Measurements from ENCODE around the gene RHOD.

- TF ChIP-seq, protein P1, sequence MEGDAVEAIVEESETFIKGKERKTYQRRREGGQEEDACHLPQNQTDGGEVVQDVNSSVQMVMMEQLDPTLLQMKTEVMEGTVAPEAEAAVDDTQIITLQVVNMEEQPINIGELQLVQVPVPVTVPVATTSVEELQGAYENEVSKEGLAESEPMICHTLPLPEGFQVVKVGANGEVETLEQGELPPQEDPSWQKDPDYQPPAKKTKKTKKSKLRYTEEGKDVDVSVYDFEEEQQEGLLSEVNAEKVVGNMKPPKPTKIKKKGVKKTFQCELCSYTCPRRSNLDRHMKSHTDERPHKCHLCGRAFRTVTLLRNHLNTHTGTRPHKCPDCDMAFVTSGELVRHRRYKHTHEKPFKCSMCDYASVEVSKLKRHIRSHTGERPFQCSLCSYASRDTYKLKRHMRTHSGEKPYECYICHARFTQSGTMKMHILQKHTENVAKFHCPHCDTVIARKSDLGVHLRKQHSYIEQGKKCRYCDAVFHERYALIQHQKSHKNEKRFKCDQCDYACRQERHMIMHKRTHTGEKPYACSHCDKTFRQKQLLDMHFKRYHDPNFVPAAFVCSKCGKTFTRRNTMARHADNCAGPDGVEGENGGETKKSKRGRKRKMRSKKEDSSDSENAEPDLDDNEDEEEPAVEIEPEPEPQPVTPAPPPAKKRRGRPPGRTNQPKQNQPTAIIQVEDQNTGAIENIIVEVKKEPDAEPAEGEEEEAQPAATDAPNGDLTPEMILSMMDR (IDR thresholded peaks at IDR 0.05): no peak
- TF ChIP-seq POLR2A (IDR thresholded peaks at IDR 0.05): no peak
Observed at GRCh38 chr11:67024966-67025365, 31.7 kb upstream of the RHOD start.
